ENCODE data around the gene SAMM50. TPM values are rescaled to one million over a fixed set of nuclear protein-coding genes. Genes with fewer than 3 reads are reported as not detected.
A peak's percentile ranks its signal among the peaks of the same experiment; 100 is the strongest.

The SAMM50 gene
- total RNA-seq, 1 donor from 2014 or later = 54.0 TPM

DNA sequence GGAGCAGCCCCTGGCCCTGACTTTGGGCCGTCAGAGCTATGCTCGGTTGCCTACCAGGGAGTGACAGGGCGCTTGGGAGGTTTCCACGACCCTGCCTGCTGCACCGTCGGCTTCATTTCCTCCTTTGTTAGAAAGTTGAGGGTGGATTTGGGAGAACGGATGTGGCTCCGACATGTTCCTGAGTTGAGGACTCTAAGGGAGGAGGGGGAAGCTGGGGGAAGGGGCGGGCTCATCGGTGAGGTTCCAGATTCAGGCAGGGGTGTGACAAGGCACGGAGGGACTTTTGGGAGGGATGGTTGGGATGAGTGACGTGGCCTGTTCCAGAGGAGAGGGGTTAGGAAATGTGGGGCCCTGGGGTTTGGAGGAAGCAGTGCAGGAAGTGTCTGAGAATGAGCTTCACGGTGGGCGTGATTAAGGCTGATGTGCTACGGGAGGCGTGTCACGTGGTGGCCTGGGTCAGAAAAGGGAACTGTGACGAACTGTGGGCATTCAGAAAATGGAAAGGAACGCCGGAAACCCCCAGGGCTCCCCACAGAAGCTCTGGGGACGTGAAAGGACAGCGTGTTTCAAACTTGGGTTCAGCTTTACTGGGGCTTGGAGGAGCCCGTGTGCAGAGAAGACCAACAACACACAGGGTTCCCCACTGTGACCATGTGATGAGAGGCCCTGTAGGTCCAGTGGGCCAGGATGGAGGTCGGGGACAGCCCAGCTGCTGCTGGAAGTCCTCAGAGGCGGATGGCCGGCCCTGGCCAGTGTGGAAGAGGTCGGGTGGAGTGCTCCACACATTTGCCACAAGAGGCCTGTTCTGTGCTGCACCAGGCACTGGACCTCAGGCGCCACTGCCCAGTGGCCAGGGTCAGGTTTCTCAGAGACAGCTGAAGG, 71.6 kb downstream of the SAMM50 start:
- Mint-ChIP-seq H3K27ac (ENCODE audit: unreplicated experiment) (peak overlapping the region; percentile 36), H3K4me3 (peak overlapping the region; percentile 48), H3K27me3 (ENCODE audit: low read depth) (no peaks in the 10 kb centered on the region), H3K4me1 (peaks cover 37% of the 10 kb centered on the region), H3K9me3 (no peaks in the 10 kb centered on the region), H3K36me3 (ENCODE audit: low read depth) (no peaks in the 10 kb centered on the region)
- DNase-seq (ENCODE audit: low read depth, low spot score) = no peak
- TF ChIP-seq, protein P1, sequence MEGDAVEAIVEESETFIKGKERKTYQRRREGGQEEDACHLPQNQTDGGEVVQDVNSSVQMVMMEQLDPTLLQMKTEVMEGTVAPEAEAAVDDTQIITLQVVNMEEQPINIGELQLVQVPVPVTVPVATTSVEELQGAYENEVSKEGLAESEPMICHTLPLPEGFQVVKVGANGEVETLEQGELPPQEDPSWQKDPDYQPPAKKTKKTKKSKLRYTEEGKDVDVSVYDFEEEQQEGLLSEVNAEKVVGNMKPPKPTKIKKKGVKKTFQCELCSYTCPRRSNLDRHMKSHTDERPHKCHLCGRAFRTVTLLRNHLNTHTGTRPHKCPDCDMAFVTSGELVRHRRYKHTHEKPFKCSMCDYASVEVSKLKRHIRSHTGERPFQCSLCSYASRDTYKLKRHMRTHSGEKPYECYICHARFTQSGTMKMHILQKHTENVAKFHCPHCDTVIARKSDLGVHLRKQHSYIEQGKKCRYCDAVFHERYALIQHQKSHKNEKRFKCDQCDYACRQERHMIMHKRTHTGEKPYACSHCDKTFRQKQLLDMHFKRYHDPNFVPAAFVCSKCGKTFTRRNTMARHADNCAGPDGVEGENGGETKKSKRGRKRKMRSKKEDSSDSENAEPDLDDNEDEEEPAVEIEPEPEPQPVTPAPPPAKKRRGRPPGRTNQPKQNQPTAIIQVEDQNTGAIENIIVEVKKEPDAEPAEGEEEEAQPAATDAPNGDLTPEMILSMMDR (conservative IDR thresholded peaks at IDR 0.05) = no peak

DNA sequence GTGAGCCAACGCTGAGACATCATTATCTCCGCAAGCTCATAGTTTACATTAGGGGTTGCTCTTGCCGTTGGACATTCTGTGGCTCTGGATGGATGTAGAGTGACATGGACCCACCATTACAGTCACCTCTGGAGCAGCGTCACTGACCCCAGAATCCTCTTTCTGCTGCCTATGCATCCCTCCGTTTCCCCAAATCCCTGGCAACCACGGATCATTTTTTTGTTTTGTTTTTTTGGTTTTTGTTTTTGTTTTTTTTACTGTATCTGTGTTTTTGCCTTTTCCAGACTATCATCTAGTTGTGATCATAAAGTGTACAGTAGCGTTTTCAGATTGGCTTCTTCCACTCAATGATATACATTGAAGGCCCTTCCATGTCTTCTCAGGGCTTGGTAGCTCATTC, 72.8 kb downstream of the SAMM50 start:
- no peak for DNase-seq (ENCODE audit: low read depth, low spot score)
- TF ChIP-seq, protein P1 (conservative IDR thresholded peaks at IDR 0.05) = no peak
- Mint-ChIP-seq H3K36me3 (ENCODE audit: low read depth) (no peaks in the 10 kb centered on the region), H3K27me3 (ENCODE audit: low read depth) (no peaks in the 10 kb centered on the region), H3K4me1 (peaks cover 35% of the 10 kb centered on the region), H3K27ac (ENCODE audit: unreplicated experiment) (no peak overlapping the region), H3K9me3 (no peaks in the 10 kb centered on the region), H3K4me3 (no peak overlapping the region)

DNA sequence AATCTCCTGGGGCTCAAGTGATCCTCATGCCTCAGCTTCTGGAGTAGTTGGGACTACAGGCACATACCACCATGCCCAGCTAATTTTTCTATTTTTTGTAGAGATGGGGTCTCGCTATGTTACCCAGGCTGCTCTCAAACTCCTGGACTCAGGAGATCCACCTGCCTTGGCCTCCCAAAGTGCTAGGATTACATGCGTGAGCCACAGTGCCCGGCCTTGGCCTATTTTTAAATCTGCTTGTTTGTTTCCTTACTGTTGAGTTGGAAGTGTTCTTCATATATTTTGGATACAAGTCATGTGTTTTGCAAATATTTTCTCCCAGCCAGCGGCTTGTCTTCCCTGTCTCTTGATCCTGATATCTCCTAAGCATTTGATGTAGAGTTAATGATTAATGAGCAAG, 73.8 kb downstream of the SAMM50 start:
- no peak for DNase-seq (ENCODE audit: low read depth, low spot score)
- H3K36me3 Mint-ChIP-seq (ENCODE audit: low read depth) = no peaks in the 10 kb centered on the region
- H3K27me3 Mint-ChIP-seq (ENCODE audit: low read depth) = no peaks in the 10 kb centered on the region
- TF ChIP-seq, protein P1 (conservative IDR thresholded peaks at IDR 0.05) = no peak
- H3K27ac Mint-ChIP-seq (ENCODE audit: unreplicated experiment) = no peak overlapping the region
- no peaks in the 10 kb centered on the region for H3K9me3 Mint-ChIP-seq
- peaks cover 30% of the 10 kb centered on the region for H3K4me1 Mint-ChIP-seq
- H3K4me3 Mint-ChIP-seq = no peak overlapping the region

DNA sequence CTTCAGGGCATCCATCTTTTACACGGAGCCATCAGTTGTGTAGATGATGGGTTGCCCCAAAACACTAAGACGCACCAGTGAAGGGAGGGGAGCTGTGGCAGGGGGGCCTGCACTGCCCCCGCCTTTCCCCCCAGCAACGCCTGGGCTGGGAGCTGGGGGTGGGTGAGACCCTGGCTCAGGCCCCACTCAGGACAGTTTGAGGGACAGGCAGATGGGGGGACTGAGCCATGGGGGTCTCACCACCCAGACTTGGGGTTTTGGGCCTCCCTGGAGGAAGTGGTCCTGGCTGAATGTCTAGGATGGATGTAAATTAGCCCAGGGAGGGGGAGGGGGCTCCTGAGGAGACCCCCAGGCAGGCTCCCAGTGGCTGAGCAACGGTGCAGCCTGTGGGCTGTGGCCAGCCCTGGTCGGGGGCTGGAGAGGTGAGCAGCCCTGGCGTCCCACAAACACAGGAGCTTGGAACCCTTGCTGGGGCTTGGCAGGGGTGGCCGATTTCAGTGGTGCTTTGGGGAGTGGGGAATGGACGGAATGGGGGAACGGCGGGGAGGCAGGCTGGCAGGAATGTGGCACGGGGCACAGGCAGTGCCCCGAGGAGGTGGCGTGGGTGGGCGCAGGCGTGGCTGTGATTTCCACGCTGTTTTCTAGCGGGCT, 74.9 kb downstream of the SAMM50 start:
- Mint-ChIP-seq H3K27ac (ENCODE audit: unreplicated experiment) (no peak overlapping the region), H3K4me3 (no peak overlapping the region), H3K36me3 (ENCODE audit: low read depth) (no peaks in the 10 kb centered on the region), H3K27me3 (ENCODE audit: low read depth) (no peaks in the 10 kb centered on the region), H3K4me1 (peaks cover 30% of the 10 kb centered on the region), H3K9me3 (no peaks in the 10 kb centered on the region)
- TF ChIP-seq, protein P1 (conservative IDR thresholded peaks at IDR 0.05) = no peak
- no peak for DNase-seq (ENCODE audit: low read depth, low spot score)

DNA sequence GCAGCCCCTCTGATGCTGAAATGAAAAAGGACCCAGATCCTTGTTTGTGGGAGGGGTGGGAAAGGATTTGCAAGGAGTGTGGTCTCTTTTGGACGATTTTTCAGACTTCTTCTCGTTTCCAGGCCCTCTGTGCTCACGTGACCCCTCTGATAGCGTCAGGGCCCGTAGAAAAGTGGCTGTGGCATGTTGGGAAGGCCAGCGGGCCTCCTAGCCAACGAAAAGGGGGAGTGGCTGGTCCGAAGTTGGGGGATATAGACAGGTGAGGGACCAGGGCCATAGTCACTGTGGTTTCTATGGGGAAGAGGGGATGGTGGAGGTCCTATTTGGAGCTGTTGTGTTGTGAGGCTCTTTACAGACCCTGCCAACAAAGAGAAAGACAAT, 75.5 kb downstream of the SAMM50 start:
- no peaks in the 10 kb centered on the region for H3K9me3 Mint-ChIP-seq
- peaks cover 27% of the 10 kb centered on the region for H3K4me1 Mint-ChIP-seq
- H3K36me3 Mint-ChIP-seq (ENCODE audit: low read depth) = no peaks in the 10 kb centered on the region
- H3K27ac Mint-ChIP-seq (ENCODE audit: unreplicated experiment) = no peak overlapping the region
- DNase-seq (ENCODE audit: low read depth, low spot score) = no peak
- H3K4me3 Mint-ChIP-seq = no peak overlapping the region
- TF ChIP-seq, protein P1 (conservative IDR thresholded peaks at IDR 0.05) = no peak
- H3K27me3 Mint-ChIP-seq (ENCODE audit: low read depth) = no peaks in the 10 kb centered on the region

Measured in neural crest cell (in vitro differentiated cells).